ENCODE measurements around the gene TMEM252. TPM values are rescaled to one million over a fixed set of nuclear protein-coding genes. Genes with fewer than 3 reads are reported as not detected.

Gene TMEM252
- total RNA-seq, 3 donors from 2014 or later (not counting 1 experiment from before 2014, with no cell fraction given): not detected

DNA sequence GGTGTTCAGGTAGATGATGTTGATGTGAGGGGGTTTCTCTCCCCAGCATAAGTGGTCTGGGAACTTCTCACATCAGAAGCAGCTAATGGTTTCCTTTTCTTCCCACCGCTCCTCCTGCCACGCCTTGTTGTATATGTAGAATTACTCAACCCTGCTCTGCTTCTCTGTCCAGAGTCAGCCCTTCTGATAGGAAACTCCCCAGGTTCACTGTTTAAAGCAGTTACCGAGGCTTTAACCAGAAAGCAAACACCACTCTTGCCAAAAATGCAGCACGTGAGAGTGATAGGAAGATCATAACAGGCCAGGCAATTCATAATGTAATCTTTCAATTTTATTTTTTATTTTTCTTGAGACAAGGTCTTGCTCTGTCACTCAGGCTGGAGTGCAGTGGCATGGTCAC lies 10.5 kb upstream of the TMEM252 start:
- no peaks in the 10 kb centered on the region for H3K9me3 ChIP-seq (ENCODE audit: control insufficient read depth, insufficient read depth, low read length)
- 60% methylated on average over 2 of the region's 4 CpGs for WGBS (ENCODE audit: insufficient coverage)
- Mint-ChIP-seq H3K27ac (no peak overlapping the region), H3K4me3 (no peak overlapping the region), H3K36me3 (no peaks in the 10 kb centered on the region), H3K9me3 (no peaks in the 10 kb centered on the region), H3K4me1 (peaks cover 10 to 17% of the 10 kb centered on the region in 2 donors), H3K27me3 (ENCODE audit: low read depth in 2 of 2) (no peaks in the 10 kb centered on the region)
- DNase-seq (no peak), ATAC-seq (no peak)
- intact Hi-C loops (cut with micrococcal nuclease): no loop called here
- TF ChIP-seq, protein P1, sequence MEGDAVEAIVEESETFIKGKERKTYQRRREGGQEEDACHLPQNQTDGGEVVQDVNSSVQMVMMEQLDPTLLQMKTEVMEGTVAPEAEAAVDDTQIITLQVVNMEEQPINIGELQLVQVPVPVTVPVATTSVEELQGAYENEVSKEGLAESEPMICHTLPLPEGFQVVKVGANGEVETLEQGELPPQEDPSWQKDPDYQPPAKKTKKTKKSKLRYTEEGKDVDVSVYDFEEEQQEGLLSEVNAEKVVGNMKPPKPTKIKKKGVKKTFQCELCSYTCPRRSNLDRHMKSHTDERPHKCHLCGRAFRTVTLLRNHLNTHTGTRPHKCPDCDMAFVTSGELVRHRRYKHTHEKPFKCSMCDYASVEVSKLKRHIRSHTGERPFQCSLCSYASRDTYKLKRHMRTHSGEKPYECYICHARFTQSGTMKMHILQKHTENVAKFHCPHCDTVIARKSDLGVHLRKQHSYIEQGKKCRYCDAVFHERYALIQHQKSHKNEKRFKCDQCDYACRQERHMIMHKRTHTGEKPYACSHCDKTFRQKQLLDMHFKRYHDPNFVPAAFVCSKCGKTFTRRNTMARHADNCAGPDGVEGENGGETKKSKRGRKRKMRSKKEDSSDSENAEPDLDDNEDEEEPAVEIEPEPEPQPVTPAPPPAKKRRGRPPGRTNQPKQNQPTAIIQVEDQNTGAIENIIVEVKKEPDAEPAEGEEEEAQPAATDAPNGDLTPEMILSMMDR (IDR thresholded peaks at IDR 0.05): no peak
- no peaks in the 10 kb centered on the region for H3K36me3 ChIP-seq (ENCODE audit: control insufficient read depth, insufficient read depth, low read length)
- no peaks in the 10 kb centered on the region for H3K27me3 ChIP-seq (ENCODE audit: control insufficient read depth, insufficient read depth, low read length)
- no peak overlapping the region for H3K27ac ChIP-seq (ENCODE audit: low read length)
- no peak overlapping the region for H3K4me3 ChIP-seq (ENCODE audit: low read length)
- H3K4me1 ChIP-seq (ENCODE audit: control insufficient read depth, insufficient read depth, low read length): peaks cover 9% of the 10 kb centered on the region

DNA sequence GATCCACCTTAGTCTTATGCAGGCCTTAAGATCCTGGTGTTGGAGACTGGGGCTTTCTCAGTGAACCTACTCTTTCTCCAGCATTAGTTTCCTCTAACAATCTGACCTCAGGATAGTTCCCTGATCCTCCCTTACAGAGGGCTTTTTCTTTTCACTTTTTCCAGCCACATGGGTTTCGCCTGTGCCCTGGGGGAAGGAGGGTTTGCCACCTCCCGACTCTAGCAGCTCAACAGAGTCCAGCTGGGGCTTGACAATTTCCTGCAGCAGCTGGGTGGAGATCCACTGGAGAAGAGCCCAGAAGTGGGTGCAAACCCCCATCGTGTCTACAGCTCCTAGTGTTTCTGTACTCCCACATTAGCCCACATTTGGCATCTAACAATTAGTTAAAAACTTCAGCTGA lies 7.6 kb upstream of the TMEM252 start:
- H3K4me3 Mint-ChIP-seq: no peak overlapping the region
- H3K36me3 Mint-ChIP-seq: no peaks in the 10 kb centered on the region
- H3K9me3 Mint-ChIP-seq: no peaks in the 10 kb centered on the region
- H3K27me3 Mint-ChIP-seq (ENCODE audit: low read depth in 2 of 2): peaks cover 0 to 2% of the 10 kb centered on the region in 2 donors
- Histone ChIP-seq H3K27me3 (ENCODE audit: control insufficient read depth, insufficient read depth, low read length) (no peaks in the 10 kb centered on the region), H3K4me3 (ENCODE audit: low read length) (no peak overlapping the region), H3K27ac (ENCODE audit: low read length) (no peak overlapping the region), H3K36me3 (ENCODE audit: control insufficient read depth, insufficient read depth, low read length) (no peaks in the 10 kb centered on the region), H3K9me3 (ENCODE audit: control insufficient read depth, insufficient read depth, low read length) (no peaks in the 10 kb centered on the region), H3K4me1 (ENCODE audit: control insufficient read depth, insufficient read depth, low read length) (peaks cover 13% of the 10 kb centered on the region)
- ATAC-seq (no peak), DNase-seq (no peak)
- no peak overlapping the region for H3K27ac Mint-ChIP-seq
- 40% methylated on average over 3 of the region's 3 CpGs for WGBS (ENCODE audit: insufficient coverage)
- intact Hi-C loops (cut with micrococcal nuclease): no loop called here
- peaks cover 10 to 17% of the 10 kb centered on the region in 2 donors for H3K4me1 Mint-ChIP-seq
- TF ChIP-seq, protein P1 (IDR thresholded peaks at IDR 0.05): no peak

DNA sequence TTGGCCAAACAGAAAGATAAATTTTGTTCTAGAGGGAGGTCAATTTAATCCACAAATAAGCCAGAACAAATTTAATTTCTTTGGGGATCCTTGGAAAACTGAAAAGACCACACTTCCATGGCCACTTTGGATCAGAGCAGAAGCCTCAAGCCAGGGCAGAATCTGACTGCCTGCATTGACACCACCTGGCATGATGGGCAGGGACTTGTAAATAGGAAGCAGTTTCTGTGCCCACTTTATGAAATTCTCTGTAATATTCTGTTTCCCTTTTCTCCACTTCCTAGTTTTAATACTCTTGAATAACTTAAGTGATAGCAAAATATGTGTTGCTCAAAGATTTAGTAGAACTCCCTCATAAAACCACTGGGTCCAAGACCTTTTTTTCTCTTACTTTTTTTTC lies 6.7 kb upstream of the TMEM252 start:
- Mint-ChIP-seq H3K4me1 (peaks cover 10 to 17% of the 10 kb centered on the region in 2 donors), H3K9me3 (no peaks in the 10 kb centered on the region), H3K4me3 (peak overlapping the region; percentile 25), H3K27ac (peak overlapping the region; percentile 29 to 84), H3K36me3 (no peaks in the 10 kb centered on the region), H3K27me3 (ENCODE audit: low read depth in 2 of 2) (peaks cover 0 to 4% of the 10 kb centered on the region in 2 donors)
- no peak overlapping the region for H3K4me3 ChIP-seq (ENCODE audit: low read length)
- no peaks in the 10 kb centered on the region for H3K36me3 ChIP-seq (ENCODE audit: control insufficient read depth, insufficient read depth, low read length)
- intact Hi-C loops (cut with micrococcal nuclease): no loop called here
- H3K9me3 ChIP-seq (ENCODE audit: control insufficient read depth, insufficient read depth, low read length): no peaks in the 10 kb centered on the region
- no peak overlapping the region for H3K27ac ChIP-seq (ENCODE audit: low read length)
- peaks cover 13% of the 10 kb centered on the region for H3K4me1 ChIP-seq (ENCODE audit: control insufficient read depth, insufficient read depth, low read length)
- TF ChIP-seq, protein P1 (IDR thresholded peaks at IDR 0.05): no peak
- ATAC-seq: no peak
- H3K27me3 ChIP-seq (ENCODE audit: control insufficient read depth, insufficient read depth, low read length): no peaks in the 10 kb centered on the region
- no peak for DNase-seq
